ENCODE data around the gene NCAPH2. TPM values are rescaled to one million over a fixed set of nuclear protein-coding genes. Genes with fewer than 3 reads are reported as not detected.

Gene NCAPH2
- total RNA-seq, 2 donors from 2014 or later = 43.7 to 59.6 TPM

- intact Hi-C loops (cut with DNase I) = no loop called here
- 73% methylated on average over 8 of the region's 8 CpGs for WGBS
- H3K4me3 ChIP-seq = no peak overlapping the region
- no peaks in the 10 kb centered on the region for H3K4me1 ChIP-seq (replicated peaks)
- DNase-seq (ENCODE audit: low spot score) = no peak
- no peak overlapping the region for H3K27ac ChIP-seq
- no peaks in the 10 kb centered on the region for H3K27me3 ChIP-seq (replicated peaks; ENCODE audit: insufficient read depth)
- no peak for TF ChIP-seq POLR2AphosphoS5 (IDR thresholded peaks at IDR 0.05)
- TF ChIP-seq CTCF (IDR thresholded peaks at IDR 0.05) = no peak
- TF ChIP-seq POLR2A (IDR thresholded peaks at IDR 0.05) = no peak
- no peaks in the 10 kb centered on the region for H3K36me3 ChIP-seq
- no peaks in the 10 kb centered on the region for H3K9me3 ChIP-seq
Measured at GRCh38 chr22:50553310-50553709, 45.3 kb downstream of the NCAPH2 start.

GRCh38 chr22:50556703-50557102 lies 48.7 kb downstream of the NCAPH2 start:
- intact Hi-C loops (cut with DNase I) = no loop called here
- no peak overlapping the region for H3K4me3 ChIP-seq
- no peak overlapping the region for H3K27ac ChIP-seq
- no peaks in the 10 kb centered on the region for H3K36me3 ChIP-seq
- TF ChIP-seq POLR2AphosphoS5 (IDR thresholded peaks at IDR 0.05) (no peak), CTCF (IDR thresholded peaks at IDR 0.05) (no peak), POLR2A (IDR thresholded peaks at IDR 0.05) (no peak)
- 86% methylated on average over 5 of the region's 5 CpGs for WGBS
- no peak for DNase-seq (ENCODE audit: low spot score)
- no peaks in the 10 kb centered on the region for H3K9me3 ChIP-seq
- no peaks in the 10 kb centered on the region for H3K27me3 ChIP-seq (replicated peaks; ENCODE audit: insufficient read depth)
- H3K4me1 ChIP-seq (replicated peaks) = no peaks in the 10 kb centered on the region

GRCh38 chr22:50560034-50560433 lies 52.0 kb downstream of the NCAPH2 start:
- Histone ChIP-seq H3K27me3 (replicated peaks; ENCODE audit: insufficient read depth) (no peaks in the 10 kb centered on the region), H3K4me3 (no peak overlapping the region), H3K27ac (no peak overlapping the region), H3K4me1 (replicated peaks) (no peaks in the 10 kb centered on the region), H3K9me3 (no peaks in the 10 kb centered on the region), H3K36me3 (no peaks in the 10 kb centered on the region)
- no peak for DNase-seq (ENCODE audit: low spot score)
- 55% methylated on average over 3 of the region's 3 CpGs for WGBS
- no peak for TF ChIP-seq CTCF (IDR thresholded peaks at IDR 0.05)
- no peak for TF ChIP-seq POLR2AphosphoS5 (IDR thresholded peaks at IDR 0.05)
- no peak for TF ChIP-seq POLR2A (IDR thresholded peaks at IDR 0.05)
- intact Hi-C loops (cut with DNase I) = no loop called here

GRCh38 chr22:50561401-50562358 lies 53.7 kb downstream of the NCAPH2 start:
- TF ChIP-seq POLR2AphosphoS5 (IDR thresholded peaks at IDR 0.05) = no peak
- TF ChIP-seq CTCF (IDR thresholded peaks at IDR 0.05) = no peak
- TF ChIP-seq POLR2A (IDR thresholded peaks at IDR 0.05) = no peak
- no peaks in the 10 kb centered on the region for H3K27me3 ChIP-seq (replicated peaks; ENCODE audit: insufficient read depth)
- H3K4me1 ChIP-seq (replicated peaks) = no peaks in the 10 kb centered on the region
- no peaks in the 10 kb centered on the region for H3K9me3 ChIP-seq
- no peak overlapping the region for H3K27ac ChIP-seq
- H3K36me3 ChIP-seq = no peaks in the 10 kb centered on the region
- 82% methylated on average over 31 of the region's 34 CpGs for WGBS
- intact Hi-C loops (cut with DNase I) = no loop called here
- H3K4me3 ChIP-seq = no peak overlapping the region
- no peak for DNase-seq (ENCODE audit: low spot score)
